Osteocyte (in vitro differentiated cells): Measurements from ENCODE around the gene GDPD3. TPM values are rescaled to one million over a fixed set of nuclear protein-coding genes. Genes with fewer than 3 reads are reported as not detected.

Experiments
- DNase-seq: peaks from one replicate; pipeline ENCODE4 v3.0.0; 2021; ENCODE audit warnings: mixed read lengths; ENCODE audit not compliant: unreplicated experiment; ENCODE audit errors: extremely low spot score
- H3K27ac Mint-ChIP-seq: one replicate; pipeline ENCODE4 v1.8.0; 2021; ENCODE audit warnings: mild to moderate bottlenecking, mixed read lengths; ENCODE audit not compliant: unreplicated experiment
- H3K27me3 Mint-ChIP-seq: one replicate; pipeline ENCODE4 v1.8.0; 2021; ENCODE audit warnings: mixed read lengths; ENCODE audit not compliant: unreplicated experiment
- H3K36me3 Mint-ChIP-seq: one replicate; pipeline ENCODE4 v1.8.0; 2021; ENCODE audit warnings: mixed read lengths; ENCODE audit not compliant: unreplicated experiment
- H3K4me1 Mint-ChIP-seq: one replicate; pipeline ENCODE4 v1.8.0; 2021; ENCODE audit warnings: mixed read lengths; ENCODE audit not compliant: unreplicated experiment
- H3K4me3 Mint-ChIP-seq: one replicate; pipeline ENCODE4 v1.8.0; 2021; ENCODE audit warnings: mild to moderate bottlenecking, moderate library complexity, mixed read lengths; ENCODE audit not compliant: unreplicated experiment
- H3K9me3 Mint-ChIP-seq: one replicate; pipeline ENCODE4 v1.8.0; 2021; ENCODE audit warnings: mixed read lengths; ENCODE audit not compliant: unreplicated experiment
- total RNA-seq: library from RNA; stranded (reverse); gene quantifications from 2 replicates; pipeline ENCODE4 v1.2.1, GENCODE V29; 2021
- TF ChIP-seq, protein P1 (sequence below): fragments of 200-600 bp; sonication (generic); IDR thresholded peaks from 2 replicates; pipeline ENCODE4 v1.5.0; 2021; ENCODE audit warnings: antibody characterized with exemption, mild to moderate bottlenecking, moderate library complexity

GDPD3 gene
- total RNA-seq, 1 donor from 2014 or later: 3.6 TPM

DNA sequence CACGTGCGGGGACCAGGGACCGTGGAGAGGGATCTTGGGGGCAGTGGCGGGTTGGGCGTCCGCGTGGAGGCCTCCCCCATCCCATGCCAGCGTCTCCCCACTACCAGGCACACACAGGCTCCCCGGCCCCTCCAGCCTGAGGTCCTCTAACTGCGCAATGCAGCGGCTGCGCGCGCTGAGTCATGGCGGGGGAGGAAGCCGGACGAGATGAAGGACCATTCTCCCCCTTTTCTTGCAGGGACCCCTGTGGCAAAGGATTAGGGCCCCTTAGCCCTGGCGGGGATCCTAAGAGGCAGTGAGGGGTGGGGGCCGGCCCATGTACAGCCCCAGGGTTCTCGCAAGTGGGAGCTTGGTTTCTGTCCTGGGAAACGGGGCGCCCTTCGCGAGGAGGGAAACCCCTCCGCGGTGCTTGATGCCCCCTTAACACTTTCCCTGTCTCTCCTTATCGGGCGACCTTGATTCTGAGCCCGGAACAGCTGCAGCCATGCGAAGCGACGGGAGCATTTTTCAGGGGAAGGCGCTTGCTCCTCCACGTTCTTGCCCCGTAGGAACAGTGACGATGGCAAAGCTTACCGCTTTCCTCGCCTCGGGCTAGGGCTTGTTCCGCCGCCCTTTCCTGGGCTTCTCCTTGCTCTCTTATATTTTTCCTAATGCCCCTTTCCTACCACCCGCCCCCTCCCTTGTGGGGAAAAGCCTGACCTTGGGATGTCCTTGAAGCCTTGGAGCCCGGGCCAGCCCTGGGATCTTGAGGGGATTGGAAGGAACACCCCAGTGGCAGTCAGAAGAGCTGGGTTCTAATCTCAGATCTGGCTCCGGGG is 47.2 kb downstream of the GDPD3 start:
- Mint-ChIP-seq H3K4me1 (peaks cover 38% of the 10 kb centered on the region), H3K27me3 (no peaks in the 10 kb centered on the region), H3K4me3 (peak overlapping the region; percentile 91), H3K36me3 (peaks cover 30% of the 10 kb centered on the region), H3K9me3 (no peaks in the 10 kb centered on the region), H3K27ac (peak overlapping the region; percentile 99)
- no peak for DNase-seq
- TF ChIP-seq, protein P1, sequence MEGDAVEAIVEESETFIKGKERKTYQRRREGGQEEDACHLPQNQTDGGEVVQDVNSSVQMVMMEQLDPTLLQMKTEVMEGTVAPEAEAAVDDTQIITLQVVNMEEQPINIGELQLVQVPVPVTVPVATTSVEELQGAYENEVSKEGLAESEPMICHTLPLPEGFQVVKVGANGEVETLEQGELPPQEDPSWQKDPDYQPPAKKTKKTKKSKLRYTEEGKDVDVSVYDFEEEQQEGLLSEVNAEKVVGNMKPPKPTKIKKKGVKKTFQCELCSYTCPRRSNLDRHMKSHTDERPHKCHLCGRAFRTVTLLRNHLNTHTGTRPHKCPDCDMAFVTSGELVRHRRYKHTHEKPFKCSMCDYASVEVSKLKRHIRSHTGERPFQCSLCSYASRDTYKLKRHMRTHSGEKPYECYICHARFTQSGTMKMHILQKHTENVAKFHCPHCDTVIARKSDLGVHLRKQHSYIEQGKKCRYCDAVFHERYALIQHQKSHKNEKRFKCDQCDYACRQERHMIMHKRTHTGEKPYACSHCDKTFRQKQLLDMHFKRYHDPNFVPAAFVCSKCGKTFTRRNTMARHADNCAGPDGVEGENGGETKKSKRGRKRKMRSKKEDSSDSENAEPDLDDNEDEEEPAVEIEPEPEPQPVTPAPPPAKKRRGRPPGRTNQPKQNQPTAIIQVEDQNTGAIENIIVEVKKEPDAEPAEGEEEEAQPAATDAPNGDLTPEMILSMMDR: no peak

DNA sequence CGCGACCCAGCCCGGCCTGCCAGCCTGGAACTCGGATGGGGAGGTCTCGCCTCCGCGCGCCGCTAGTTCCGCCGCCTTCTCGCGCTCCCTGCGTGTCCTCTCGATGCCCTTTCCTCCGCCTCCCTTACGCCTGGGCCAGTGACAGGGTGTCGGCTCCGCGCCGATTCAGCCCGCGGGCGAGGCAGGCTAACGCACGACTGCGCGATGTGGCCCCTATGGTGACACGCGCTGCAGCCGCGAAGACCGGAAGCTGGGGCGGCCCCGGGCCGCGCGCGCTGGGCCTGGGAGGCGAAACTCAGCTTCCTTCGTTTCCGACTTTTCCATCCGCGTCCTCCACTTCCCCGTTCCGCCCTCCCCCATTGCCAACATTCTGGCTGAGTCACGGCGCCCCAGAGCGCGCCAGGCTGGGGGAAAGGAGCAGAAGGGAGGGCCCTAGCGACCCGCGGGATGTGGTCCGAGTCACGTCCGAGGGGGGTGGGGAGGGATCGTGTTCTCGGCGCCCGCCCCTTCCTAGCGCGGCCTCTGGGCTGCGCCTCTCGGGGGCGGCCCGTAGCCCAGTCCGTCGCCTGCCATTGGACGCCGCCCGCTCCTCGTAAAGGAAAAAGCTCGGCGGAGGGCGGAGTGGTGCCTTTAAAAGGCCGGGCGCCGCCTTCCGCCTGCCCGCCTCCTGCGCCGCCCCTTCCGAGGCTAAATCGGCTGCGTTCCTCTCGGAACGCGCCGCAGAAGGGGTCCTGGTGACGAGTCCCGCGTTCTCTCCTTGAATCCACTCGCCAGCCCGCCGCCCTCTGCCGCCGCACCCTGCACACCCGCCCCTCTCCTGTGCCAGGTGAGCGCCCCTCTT is 48.0 kb downstream of the GDPD3 start, which contains the start of gene ALDOA:
TSS of gene ALDOA (plus strand) at position 659 of the 841 bp plus-strand sequence. CDS start 1,138 bp downstream, outside the sequence.
- peak; percentile 99 for DNase-seq
- TF ChIP-seq, protein P1: no peak
- Mint-ChIP-seq H3K27me3 (no peaks in the 10 kb centered on the region), H3K27ac (peak within 1 kb of the TSS; percentile 99), H3K36me3 (peaks cover 27% of the 10 kb centered on the region), H3K4me3 (peak within 1 kb of the TSS; percentile 91), H3K4me1 (peaks cover 36% of the 10 kb centered on the region), H3K9me3 (no peaks in the 10 kb centered on the region)

DNA sequence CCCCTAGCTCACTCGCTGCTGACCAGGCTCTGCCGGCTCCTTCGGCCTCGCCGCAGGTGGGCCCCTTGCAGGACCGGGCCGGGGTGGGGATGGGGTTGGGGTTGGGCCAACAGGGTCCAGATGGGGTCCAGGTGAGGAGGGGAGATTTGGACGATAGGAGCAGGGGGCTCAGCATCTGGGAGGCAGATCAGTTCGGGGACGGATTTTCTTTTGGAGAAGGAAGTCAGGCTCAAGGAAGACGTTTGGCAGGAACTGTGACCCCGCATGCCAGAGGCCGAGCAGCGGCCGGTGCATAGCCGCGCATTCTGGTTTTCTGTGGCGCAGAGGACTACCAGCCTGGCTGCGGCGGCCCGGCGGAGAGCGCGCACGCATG is 48.6 kb downstream of the GDPD3 start:
- peak overlapping the region; percentile 91 for H3K4me3 Mint-ChIP-seq
- peaks cover 22% of the 10 kb centered on the region for H3K36me3 Mint-ChIP-seq
- H3K27me3 Mint-ChIP-seq: no peaks in the 10 kb centered on the region
- H3K9me3 Mint-ChIP-seq: no peaks in the 10 kb centered on the region
- TF ChIP-seq, protein P1: no peak
- H3K4me1 Mint-ChIP-seq: peaks cover 34% of the 10 kb centered on the region
- H3K27ac Mint-ChIP-seq: peak overlapping the region; percentile 99
- DNase-seq: no peak

DNA sequence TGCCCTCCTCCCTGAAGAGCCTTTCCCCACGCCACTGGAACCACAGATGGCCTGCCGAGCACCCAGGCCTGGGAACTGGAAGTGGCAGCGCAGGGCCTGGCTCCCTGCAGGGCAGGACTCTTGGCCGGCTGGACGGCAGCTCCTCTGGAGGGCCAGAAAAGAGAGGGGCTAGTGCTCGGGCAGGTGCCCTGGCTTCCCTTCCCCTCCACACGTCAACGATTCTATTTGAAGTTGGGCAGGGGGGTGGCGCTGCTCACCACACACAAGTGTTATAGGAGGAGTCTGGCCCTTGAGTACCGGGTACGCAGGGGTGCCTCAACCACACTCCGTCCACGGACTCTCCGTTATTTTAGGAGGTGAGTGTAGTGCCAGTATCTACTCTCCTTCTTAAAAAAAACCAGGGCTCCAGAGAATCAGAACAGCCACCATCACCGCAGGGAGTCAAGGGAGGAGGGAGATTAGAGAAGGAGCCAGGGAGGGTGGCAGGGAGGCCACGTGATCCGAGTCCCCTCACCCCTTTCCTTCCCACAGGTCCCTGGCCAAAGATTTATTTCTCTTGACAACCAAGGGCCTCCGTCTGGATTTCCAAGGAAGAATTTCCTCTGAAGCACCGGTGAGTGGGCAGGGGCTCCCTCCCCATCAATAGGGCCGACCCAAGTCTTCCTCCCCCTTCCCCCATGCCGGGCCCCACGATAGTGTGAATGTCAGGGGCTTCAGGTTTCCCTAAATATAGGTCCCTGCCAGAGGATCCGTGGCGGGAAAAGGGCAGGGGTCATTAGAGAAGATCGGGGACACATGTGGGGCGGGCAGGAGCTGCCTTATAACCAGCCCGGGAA is 49.2 kb downstream of the GDPD3 start:
- no peak for DNase-seq
- Mint-ChIP-seq H3K9me3 (no peaks in the 10 kb centered on the region), H3K36me3 (peaks cover 17% of the 10 kb centered on the region), H3K4me1 (peaks cover 31% of the 10 kb centered on the region), H3K27me3 (no peaks in the 10 kb centered on the region), H3K27ac (peak overlapping the region; percentile 99), H3K4me3 (peak overlapping the region; percentile 91)
- TF ChIP-seq, protein P1: peak; percentile 37
